Gastrocnemius medialis (tissue), 4 donors: ENCODE data around the gene ABR. TPM values are rescaled to one million over a fixed set of nuclear protein-coding genes. Genes with fewer than 3 reads are reported as not detected.

ENCODE experiments used
- ATAC-seq, 2 donors: fragments of 150-250 bp; one replicate each; pipeline ENCODE4 v1.9.1; 2016
- DNase-seq, 2 donors: peaks; one replicate each; pipeline ENCODE4 v3.0.0-alpha.2; 2019
- H3K27ac ChIP-seq, 4 donors: fragments of 200-600 bp; sonication (generic); 1 replicate in 1 of 4; 2 replicates in 3 of 4; pipeline ENCODE4 v1.5.1; 2016 to 2018; ENCODE audit warnings: mild to moderate bottlenecking in 2 of 4, moderate library complexity in 1 of 4
- H3K27me3 ChIP-seq, 3 donors: fragments of 200-600 bp; sonication (generic) in 2 of 3; 1 replicate in 1 of 3; 2 replicates in 2 of 3; pipeline versions ENCODE4 v1.5.1 to v1.6.0; 2016 to 2019; ENCODE audit warnings: mild to moderate bottlenecking in 1 of 3, moderate library complexity in 1 of 3
- H3K36me3 ChIP-seq, 2 donors: fragments of 200-600 bp; sonication (generic) in 1 of 2; one replicate each; pipeline ENCODE4 v1.5.1; 2017 to 2018
- H3K4me1 ChIP-seq, 2 donors: fragments of 200-600 bp; sonication (generic) in 1 of 2; one replicate each; pipeline ENCODE4 v1.5.1; 2016 to 2017; ENCODE audit warnings: mild to moderate bottlenecking in 2 of 2
- H3K4me3 ChIP-seq, 4 donors: fragments of 200-600 bp; sonication (generic) in 3 of 4; 1 replicate in 1 of 4; 2 replicates in 3 of 4; pipeline ENCODE4 v1.5.1; 2016 to 2019; ENCODE audit warnings: mild to moderate bottlenecking in 2 of 4
- H3K9me3 ChIP-seq, 3 donors: fragments of 200-600 bp; sonication (generic) in 2 of 3; 1 replicate in 1 of 3; 2 replicates in 2 of 3; pipeline ENCODE4 v1.5.1; 2016 to 2019
- POLR2A ChIP-seq, 2 donors: fragments of 450-650 bp; IDR thresholded peaks; one replicate each; pipeline ENCODE4 v1.6.1; 2017; ENCODE audit warnings: antibody characterized with exemption in 2 of 2, mild to moderate bottlenecking in 2 of 2, moderate library complexity in 2 of 2
- in situ Hi-C, 4 donors: fragments of 200-750 bp; cut with MboI; loops; one replicate each; pipeline versions ENCODE4 v1.15.0 to v1.8.0; 2017; ENCODE audit warnings: low sequenced_read_pairs in 4 of 4
- intact Hi-C: fragments of 100-400 bp; cut with DNase I; formaldehyde crosslinking; loops from one replicate; pipeline ENCODE4 v1.15.1; 2023; ENCODE audit warnings: low total_unique reads
- total RNA-seq, 4 donors: library from RNA; depleted of rRNA; stranded (reverse); fragments of >200 nt; gene quantifications; one replicate each; pipeline versions ENCODE4 v1.1.0 to v1.2.3, GENCODE V29; 2016
- TF ChIP-seq, protein P1 (sequence below), 5 experiments: fragments of 450-650 bp in 3 of 5; fragments of 200-600 bp in 2 of 5; sonication (generic) in 2 of 5; IDR thresholded peaks in 4 of 5; conservative IDR thresholded peaks in 1 of 5; 1 replicate in 4 of 5; 2 replicates in 1 of 5; pipeline ENCODE4 v1.5.1; 2016 to 2019; ENCODE audit warnings: antibody characterized with exemption in 5 of 5, mild to moderate bottlenecking in 3 of 5, moderate library complexity in 3 of 5

The ABR gene
- total RNA-seq, 4 donors from 2014 or later, result 9.7 to 15.4 (median 12.8) TPM

GRCh38 chr17:1221209-1221608 is 41.4 kb upstream of the ABR start:
- H3K36me3 ChIP-seq, result no peaks in the 10 kb centered on the region
- no peak for DNase-seq
- H3K4me1 ChIP-seq, result no peaks in the 10 kb centered on the region
- no peak overlapping the region for H3K4me3 ChIP-seq
- no peak overlapping the region for H3K27ac ChIP-seq
- TF ChIP-seq, protein P1, sequence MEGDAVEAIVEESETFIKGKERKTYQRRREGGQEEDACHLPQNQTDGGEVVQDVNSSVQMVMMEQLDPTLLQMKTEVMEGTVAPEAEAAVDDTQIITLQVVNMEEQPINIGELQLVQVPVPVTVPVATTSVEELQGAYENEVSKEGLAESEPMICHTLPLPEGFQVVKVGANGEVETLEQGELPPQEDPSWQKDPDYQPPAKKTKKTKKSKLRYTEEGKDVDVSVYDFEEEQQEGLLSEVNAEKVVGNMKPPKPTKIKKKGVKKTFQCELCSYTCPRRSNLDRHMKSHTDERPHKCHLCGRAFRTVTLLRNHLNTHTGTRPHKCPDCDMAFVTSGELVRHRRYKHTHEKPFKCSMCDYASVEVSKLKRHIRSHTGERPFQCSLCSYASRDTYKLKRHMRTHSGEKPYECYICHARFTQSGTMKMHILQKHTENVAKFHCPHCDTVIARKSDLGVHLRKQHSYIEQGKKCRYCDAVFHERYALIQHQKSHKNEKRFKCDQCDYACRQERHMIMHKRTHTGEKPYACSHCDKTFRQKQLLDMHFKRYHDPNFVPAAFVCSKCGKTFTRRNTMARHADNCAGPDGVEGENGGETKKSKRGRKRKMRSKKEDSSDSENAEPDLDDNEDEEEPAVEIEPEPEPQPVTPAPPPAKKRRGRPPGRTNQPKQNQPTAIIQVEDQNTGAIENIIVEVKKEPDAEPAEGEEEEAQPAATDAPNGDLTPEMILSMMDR (IDR thresholded peaks at IDR 0.05 in 4 of 5, conservative IDR thresholded peaks at IDR 0.05 in 1 of 5), result no peak
- TF ChIP-seq POLR2A (IDR thresholded peaks at IDR 0.05), result no peak
- intact Hi-C loops (no loop called here), in situ Hi-C loops (no loop called here)
- H3K9me3 ChIP-seq, result no peaks in the 10 kb centered on the region
- peaks cover 7 to 21% (median 7%) of the 10 kb centered on the region in 3 donors for H3K27me3 ChIP-seq
- no peak for ATAC-seq

- DNase-seq (no peak), ATAC-seq (no peak)
- H3K27ac ChIP-seq, result no peak overlapping the region
- in situ Hi-C loops (no loop called here), intact Hi-C loops (no loop called here)
- H3K4me1 ChIP-seq, result no peaks in the 10 kb centered on the region
- no peaks in the 10 kb centered on the region for H3K9me3 ChIP-seq
- H3K4me3 ChIP-seq, result no peak overlapping the region
- peaks cover 7 to 21% (median 7%) of the 10 kb centered on the region in 3 donors for H3K27me3 ChIP-seq
- TF ChIP-seq, protein P1 (IDR thresholded peaks at IDR 0.05 in 4 of 5, conservative IDR thresholded peaks at IDR 0.05 in 1 of 5), result no peak
- no peak for TF ChIP-seq POLR2A (IDR thresholded peaks at IDR 0.05)
- H3K36me3 ChIP-seq, result no peaks in the 10 kb centered on the region
Observed at GRCh38 chr17:1220346-1220745, 40.6 kb upstream of the ABR start.

GRCh38 chr17:1217089-1217385 is 37.3 kb upstream of the ABR start:
- in situ Hi-C loops, result no loop called here
- Histone ChIP-seq H3K4me3 (no peak overlapping the region), H3K9me3 (no peaks in the 10 kb centered on the region), H3K27ac (no peak overlapping the region), H3K4me1 (no peaks in the 10 kb centered on the region), H3K27me3 (peaks cover 10 to 25% (median 12%) of the 10 kb centered on the region in 3 donors), H3K36me3 (no peaks in the 10 kb centered on the region)
- ATAC-seq, result no peak
- no peak for TF ChIP-seq POLR2A (IDR thresholded peaks at IDR 0.05)
- TF ChIP-seq, protein P1 (IDR thresholded peaks at IDR 0.05 in 4 of 5, conservative IDR thresholded peaks at IDR 0.05 in 1 of 5), result no peak
- DNase-seq, result no peak
- intact Hi-C loops, result no loop called here

GRCh38 chr17:1216217-1217088 is 36.7 kb upstream of the ABR start:
- ATAC-seq (no peak), DNase-seq (no peak)
- TF ChIP-seq, protein P1 (IDR thresholded peaks at IDR 0.05 in 4 of 5, conservative IDR thresholded peaks at IDR 0.05 in 1 of 5), result no peak
- no peak for TF ChIP-seq POLR2A (IDR thresholded peaks at IDR 0.05)
- Histone ChIP-seq H3K36me3 (no peaks in the 10 kb centered on the region), H3K9me3 (no peaks in the 10 kb centered on the region), H3K4me1 (no peaks in the 10 kb centered on the region), H3K27ac (no peak overlapping the region), H3K4me3 (no peak overlapping the region), H3K27me3 (peaks cover 16 to 24% (median 16%) of the 10 kb centered on the region in 3 donors)
- in situ Hi-C loops (no loop called here), intact Hi-C loops (no loop called here)
